SK-N-DZ (cell line): ENCODE data around the gene CBX1. TPM values are rescaled to one million over a fixed set of nuclear protein-coding genes. Genes with fewer than 3 reads are reported as not detected.
A peak's percentile ranks its signal among the peaks of the same experiment; 100 is the strongest.

Experiments used
- DNase-seq: peaks from one replicate; pipeline ENCODE4 v3.0.0-alpha.2; 2015; ENCODE audit warnings: low spot score
- polyA plus RNA-seq, 2 experiments: library from polyadenylated mRNA; depleted of rRNA; stranded (reverse); fragments of >200 nt; gene quantifications; 2 replicates each; pipeline ENCODE4 v1.2.3, GENCODE V29; 2014

CBX1 gene
- 298 and 375 TPM in 2 replicates for polyA plus RNA-seq (2014; cell fraction: cytosol; rRNA removed)
- 109 and 140 TPM in 2 replicates for polyA plus RNA-seq (2014; cell fraction: nucleus; rRNA removed)

DNA sequence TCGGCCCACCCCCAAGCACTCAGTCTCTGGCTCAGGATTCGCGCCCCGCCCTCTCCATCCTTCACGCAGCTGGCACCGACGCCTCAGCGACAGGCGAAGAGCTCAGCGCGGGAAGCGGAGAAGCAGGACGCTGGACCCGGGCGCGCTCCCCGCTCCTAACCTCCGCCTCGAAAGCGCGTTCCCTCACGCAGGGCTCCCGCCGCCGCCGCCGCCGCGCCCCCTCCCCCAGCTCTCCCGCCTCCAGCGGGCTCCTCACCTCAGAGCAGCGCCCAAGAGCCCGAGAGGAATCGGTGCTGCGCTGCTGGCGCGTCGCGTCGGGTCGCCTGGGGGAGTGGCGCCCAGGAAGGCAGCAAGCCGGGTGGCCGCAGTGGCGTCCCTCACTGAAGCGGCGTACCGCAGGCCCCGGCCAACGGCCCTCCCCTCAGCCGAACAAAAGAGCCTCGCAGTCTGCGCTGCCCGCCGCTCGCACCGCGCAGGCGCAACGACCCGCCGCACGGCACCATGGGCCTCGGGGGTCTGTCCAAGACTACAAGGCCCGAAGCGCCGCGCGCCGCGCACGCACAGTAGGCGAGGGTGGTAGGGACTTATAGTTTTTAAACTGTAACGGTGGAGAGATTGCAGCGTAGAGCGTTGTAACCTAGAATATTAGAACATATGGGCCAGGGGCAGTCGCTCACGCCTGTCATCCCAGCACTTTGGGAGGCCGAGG lies at the start of gene CBX1:
CBX1 (minus strand) TSS at position 467 of the 709 bp plus-strand sequence. CDS start 24,474 bp downstream, outside the sequence.
- peak; percentile 98 for DNase-seq

GRCh38 chr17:48150597-48151001 lies 49.3 kb upstream of the CBX1 start:
- DNase-seq, result no peak

DNA sequence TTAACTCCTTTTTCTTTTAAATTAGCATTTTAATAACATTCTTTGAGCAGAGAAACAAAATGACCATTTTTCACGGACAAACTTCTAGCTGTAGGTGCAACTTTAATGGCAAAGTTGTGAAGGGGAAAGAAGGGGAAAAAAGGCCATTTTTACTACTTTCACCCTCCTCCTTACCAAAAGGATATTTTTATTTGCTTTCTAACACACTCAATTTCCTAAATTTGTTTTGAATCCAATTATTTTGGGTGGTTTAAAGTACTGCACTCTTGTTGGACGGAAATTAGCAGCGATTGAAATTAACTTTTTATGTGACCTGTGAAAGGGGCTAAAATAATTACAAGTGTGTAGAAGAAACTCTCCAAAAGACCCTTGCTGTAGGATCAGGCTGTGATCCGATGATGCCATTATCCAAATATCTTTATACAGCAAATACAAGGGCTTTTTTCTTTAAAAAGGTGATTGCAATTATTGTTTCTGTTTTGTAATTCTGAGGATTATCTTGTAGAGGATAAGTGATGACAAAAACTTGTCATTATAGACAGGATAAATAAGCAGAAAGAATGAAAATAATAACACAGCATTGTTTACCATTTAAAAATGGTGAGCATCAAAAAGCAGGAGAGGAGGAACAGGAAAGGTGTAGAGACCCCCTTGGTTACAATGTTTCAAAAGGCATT lies 48.6 kb upstream of the CBX1 start:
- no peak for DNase-seq

DNA sequence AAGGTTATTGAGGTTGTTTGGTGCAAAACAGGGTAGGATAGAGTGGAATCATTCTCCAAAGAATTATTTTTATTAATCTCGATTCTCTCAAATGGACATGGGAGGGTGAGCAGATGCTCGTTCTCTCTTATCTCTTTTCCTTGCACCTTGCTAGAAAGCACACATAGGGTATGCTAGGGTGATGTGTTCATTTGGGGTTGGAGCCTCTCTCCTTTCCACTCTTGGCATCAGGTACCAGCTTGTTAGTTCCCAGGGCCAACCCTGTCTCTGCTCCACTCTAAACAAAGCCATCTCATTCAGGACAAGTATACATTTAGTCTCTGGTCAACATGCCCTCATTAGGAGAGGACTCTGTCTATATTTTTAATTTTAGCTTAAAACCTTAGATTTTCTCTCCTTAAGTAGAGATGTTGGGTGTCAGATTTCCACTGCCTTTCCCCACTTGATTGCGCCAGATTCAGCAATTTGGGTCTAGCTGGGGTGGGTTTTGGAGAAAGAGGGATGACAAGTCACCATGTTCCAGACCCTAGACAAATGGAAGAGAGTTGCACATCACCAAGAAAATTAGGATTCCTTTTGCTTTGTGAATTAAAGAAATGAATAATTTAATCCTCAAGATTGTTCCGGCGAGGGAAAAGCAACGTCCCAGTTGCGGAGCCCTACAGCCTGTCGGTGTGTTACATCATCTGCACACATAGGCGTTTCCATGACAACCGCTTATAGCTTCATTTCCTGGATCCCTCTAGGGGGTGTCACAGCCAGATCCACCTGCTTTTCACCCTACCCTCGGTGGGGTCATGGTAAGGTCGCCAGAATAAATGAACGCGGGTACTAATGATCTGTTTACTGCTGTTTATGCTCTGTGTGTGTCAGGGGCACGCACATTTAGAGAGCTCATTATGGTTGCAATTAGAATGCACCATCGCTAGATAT lies 47.8 kb upstream of the CBX1 start:
- peak; percentile 70 for DNase-seq

- DNase-seq, result no peak
Observed at GRCh38 chr17:48148029-48148770, 46.9 kb upstream of the CBX1 start.

GRCh38 chr17:48144976-48145798 lies 43.9 kb upstream of the CBX1 start:
- no peak for DNase-seq

DNA sequence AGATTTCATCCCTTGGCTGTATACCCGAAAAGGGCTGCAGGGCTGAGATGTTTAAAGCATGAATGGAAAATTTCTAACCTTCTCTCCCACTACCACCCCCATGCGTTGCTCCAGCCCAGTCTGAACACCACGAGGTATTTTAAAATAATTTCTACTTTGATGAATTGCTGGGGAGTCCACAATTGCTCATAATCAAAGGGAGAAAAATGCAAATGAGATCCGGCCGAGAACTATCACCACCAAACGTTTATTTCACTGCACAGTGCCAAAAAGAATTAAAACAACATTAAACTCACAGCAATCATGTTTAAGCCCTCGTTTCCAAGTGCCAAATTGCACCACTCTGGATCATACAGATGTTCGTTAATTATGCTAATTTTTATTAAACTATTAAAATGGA lies 43.0 kb upstream of the CBX1 start:
- no peak for DNase-seq

DNA sequence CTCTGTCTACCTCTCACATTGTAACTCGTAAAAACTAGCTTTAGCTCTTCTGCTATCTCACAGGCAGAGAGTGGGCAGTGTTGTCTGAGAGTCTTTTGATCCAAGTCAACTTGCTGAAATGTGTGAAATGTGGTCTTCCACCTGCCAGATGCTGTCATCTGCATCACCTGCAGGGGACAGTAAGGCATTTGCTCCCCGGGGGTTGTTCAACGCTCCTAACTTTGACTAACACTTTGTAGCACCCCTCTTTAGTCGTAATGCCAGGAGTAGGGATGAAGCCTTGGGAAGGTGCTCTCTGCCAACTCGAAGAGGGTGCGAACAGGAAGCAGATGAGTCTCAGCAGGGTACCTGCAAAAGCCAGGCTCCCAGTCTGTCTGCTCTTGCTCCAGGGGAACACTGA lies 42.4 kb upstream of the CBX1 start:
- no peak for DNase-seq

- no peak for DNase-seq
Observed at GRCh38 chr17:48139944-48140343, 38.7 kb upstream of the CBX1 start.

DNA sequence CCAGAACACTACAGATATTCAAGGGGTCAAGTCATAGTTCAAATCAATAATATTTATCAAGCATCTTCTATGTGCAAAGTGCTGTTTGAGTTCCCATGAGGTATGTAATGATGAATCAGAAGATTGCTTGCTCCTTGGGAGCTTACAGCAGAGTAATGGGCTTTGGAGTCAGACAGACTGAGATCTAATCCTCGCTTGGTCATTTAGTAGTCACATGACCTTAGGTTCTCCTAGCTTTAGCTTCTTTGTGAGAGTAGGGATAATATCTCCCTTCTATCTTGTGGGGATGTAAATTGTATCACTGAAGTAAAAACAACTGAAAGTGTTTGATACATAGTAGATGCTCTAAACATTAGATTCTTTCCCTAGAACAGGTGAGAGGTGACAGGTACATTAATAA lies 36.4 kb upstream of the CBX1 start:
- no peak for DNase-seq

DNA sequence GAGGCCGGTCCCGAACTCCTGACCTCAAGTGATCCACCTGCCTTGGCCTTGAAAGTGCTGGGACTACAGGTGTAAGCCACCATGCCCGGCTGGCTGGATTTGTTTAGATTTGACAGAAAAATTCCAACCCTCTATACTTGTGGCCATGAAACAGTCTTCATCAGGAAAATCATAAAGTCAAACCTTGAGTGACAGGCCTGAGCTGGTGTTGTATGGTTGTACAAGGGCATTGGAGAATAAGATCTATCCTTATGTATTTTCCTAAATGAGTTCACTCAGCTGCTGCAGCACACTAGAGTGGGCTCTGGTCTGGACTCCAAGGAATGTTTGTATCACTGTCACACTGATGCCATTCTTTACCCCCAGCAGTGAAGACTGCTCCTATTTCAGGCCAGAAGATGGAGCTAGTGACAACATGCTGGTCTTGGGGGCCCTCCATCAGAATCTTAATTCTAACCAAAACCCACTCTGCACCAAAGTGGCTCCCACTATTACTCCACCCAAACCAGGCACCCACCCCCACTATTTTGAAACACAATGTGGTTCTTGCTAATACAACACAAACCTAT lies 33.7 kb upstream of the CBX1 start:
- DNase-seq, result no peak

- no peak for DNase-seq
Observed at GRCh38 chr17:48132385-48132784, 31.1 kb upstream of the CBX1 start.

DNA sequence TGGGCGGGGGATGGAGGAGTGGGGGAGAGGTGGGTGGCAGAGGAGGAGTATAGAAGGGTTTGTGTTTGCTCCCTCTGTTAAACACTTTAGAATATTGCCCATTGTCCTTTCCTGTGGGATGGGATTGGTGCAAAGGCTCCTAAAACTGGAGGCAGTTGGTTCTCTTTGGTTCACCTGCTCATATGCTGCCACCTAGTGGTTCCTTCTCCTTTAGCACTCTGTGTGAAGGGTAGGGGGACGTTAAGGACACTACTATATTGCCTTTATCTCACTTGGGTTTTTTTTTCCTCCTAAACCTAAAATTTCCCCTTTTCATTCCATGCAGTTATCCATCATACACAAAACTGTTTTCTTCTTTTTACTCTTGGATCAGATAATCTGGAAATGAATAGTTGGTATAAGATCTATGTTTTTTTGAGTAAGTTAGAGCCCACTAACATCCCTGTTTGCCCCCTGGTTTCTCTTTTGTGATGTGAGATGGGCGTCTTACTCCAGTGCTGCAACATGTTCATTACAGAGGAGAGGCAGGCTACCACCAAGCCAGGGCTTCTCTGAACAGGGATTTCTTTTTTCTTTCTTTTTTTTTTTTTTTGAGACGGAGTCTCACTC lies 30.0 kb upstream of the CBX1 start:
- peak; percentile 83 for DNase-seq

DNA sequence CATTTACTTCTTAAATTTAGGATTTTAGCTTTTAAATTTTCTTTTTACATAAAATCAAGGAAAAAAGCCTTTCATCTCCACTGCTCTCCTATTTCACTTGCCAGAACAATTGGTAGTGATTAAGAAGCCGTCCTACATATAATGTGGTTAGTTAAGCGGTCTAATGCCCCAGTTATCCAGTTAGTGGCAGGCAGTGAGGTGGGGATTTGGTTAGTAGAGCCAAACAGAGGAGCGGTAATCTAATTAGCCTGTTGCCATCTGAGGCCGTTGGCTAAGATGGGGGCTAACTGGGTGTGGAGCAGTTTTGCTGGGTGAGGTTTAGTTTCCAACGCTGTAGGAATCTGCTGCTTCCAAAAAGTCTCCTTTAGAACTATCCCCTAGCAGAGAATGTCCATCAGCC lies 28.7 kb upstream of the CBX1 start:
- peak; percentile 91 for DNase-seq

GRCh38 chr17:48128400-48128799 lies 27.1 kb upstream of the CBX1 start:
- no peak for DNase-seq

GRCh38 chr17:48127371-48128051 lies 26.2 kb upstream of the CBX1 start:
- DNase-seq, result no peak

- DNase-seq, result no peak
Observed at GRCh38 chr17:48126532-48126850, 25.2 kb upstream of the CBX1 start.

DNA sequence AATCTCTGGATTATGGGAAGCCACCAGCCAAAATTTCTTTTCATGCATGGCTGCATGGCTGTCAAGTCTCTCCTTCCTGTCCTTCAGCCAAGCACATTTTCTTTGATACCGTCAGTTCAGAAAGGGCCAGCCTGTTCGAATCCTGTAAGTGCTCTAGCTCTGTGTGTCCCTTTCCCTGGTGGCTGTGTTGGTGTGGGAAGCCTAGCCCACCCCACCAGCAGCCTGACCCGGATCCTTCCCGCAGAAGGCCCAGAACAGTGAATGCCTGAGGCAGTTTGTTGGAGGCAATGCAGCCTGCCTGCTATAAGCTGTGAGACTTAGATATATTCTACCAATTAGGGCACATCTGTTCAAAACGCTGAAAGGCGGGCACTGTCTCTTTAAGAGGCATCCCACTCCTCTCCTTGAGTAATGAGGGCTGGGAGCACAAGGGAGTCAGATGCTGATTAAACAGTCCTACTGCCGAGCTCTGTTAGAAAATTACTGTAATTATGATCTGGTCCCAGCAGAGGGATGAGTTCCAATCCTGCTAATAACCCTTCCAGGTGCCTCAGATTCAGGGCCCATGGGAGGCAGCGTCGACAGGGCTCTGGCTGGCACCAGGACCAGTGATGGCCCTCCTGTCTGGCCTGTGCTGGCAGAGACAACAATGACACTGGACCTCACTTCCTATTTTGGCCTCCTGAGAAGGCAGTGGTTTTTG lies 24.7 kb upstream of the CBX1 start:
- peak; percentile 64 for DNase-seq
